ENCODE measurements around the gene GRWD1. TPM values are rescaled to one million over a fixed set of nuclear protein-coding genes. Genes with fewer than 3 reads are reported as not detected.
A peak's percentile ranks its signal among the peaks of the same experiment; 100 is the strongest.

The GRWD1 gene
- total RNA-seq, 1 donor from 2014 or later: 41.4 TPM

DNA sequence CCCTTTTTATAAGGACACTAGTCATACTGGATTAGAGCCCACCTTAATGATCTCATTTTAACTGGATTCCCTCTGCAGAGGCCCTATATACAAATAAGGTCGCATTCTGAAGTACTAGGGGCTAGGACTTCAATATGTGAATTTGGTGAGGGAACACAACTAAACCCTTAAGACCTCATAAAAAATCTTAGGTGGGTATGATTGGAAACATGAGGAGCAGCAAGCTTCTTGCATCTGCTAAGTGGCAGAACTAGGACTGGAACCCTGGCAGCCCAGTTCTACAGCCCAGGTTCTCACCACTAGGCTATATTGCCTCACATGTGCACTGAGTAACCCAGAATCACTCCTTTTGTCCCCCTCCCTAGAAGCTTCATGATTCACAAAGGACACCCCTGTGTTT lies 17.1 kb upstream of the GRWD1 start:
- DNase-seq: no peak

DNA sequence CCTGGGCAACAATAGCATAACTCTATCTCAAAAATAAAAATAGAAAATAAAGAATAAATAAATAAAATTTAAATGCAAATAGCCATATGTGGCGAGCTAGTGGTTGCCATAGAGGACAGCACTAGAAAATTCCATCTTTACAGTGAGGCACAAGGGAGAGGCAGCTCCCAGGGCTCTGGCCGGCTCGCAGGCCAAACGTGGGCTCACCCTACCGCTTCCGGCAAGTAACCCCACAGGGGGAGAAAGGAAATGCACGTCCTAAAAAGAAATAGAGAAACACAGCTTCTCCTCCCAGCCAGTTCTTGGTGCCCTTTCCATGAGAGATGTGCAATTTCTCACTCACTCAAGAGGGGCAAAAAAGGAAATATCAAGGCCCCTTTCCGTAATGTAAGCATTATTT lies 12.4 kb upstream of the GRWD1 start:
- no peak for DNase-seq

DNA sequence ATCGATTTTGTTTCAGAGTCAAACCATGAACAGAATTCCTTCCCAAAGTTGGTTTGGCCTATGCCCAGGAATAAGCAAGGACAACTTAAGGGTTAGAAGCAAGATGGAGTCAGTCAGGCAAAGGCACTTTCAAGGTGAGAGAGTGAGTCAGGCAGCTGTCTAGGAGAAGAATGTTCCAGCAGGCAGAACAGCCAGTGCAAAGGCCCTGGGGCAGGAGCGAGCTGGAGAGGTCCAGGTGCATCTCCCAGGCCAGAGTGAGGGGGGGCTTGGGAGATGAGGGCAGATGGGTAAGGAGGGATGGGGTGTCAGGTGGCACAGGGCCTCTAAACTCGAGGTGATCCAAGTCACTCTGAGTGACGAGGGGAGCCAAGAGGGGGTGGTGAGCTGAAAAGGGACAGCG lies 9.2 kb upstream of the GRWD1 start:
- DNase-seq: no peak

DNA sequence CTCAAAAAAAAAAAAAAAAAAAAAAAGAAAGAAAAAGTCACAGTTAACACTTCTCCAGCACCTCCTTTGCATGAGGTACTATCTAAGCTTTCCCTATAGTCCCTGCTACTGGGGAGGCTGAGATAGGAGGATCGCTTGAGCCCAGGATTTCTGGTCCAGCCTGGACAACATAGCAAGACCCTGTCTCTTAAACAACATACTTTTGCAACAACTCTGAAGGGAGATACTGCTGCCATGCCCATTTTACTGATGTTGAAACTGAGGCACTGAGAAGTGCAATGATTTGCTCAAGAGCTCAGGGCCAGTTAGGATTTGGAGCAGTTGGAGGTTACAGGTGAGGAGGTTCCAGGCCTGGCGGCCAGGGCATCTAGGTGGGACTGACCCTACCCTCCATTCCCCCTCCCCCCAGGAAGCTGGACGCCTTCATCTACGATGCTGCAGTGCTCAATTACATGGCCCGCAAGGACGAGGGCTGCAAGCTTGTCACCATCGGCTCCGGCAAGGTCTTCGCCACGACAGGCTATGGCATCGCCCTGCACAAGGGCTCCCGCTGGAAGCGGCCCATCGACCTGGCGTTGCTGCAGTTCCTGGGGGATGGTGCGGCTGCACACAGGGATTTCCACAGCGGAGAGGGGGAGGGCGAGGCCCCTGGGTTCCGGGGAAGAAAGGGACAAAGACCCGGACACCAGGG lies 4.3 kb upstream of the GRWD1 start:
- no peak for DNase-seq

DNA sequence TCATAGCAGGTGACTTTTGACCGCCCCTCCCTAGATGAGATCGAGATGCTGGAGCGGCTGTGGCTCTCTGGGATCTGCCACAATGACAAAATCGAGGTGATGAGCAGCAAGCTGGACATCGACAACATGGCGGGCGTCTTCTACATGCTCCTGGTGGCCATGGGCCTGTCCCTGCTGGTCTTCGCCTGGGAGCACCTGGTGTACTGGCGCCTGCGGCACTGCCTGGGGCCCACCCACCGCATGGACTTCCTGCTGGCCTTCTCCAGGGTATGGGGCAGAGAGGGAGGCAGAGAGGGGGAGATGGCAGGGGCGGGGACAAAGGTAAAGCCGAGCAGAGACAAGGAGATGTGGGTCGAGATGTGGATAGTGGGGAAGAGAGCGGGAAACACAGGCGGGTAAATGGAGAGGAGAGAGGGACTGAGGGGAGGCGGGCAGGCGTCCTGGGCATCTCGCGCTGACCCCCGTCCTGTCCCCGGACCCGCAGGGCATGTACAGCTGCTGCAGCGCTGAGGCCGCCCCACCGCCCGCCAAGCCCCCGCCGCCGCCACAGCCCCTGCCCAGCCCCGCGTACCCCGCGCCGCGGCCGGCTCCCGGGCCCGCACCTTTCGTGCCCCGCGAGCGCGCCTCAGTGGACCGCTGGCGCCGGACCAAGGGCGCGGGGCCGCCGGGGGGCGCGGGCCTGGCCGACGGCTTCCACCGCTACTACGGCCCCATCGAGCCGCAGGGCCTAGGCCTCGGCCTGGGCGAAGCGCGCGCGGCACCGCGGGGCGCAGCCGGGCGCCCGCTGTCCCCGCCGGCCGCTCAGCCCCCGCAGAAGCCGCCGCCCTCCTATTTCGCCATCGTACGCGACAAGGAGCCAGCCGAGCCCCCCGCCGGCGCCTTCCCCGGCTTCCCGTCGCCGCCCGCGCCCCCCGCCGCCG lies 3.4 kb upstream of the GRWD1 start:
- no peak for DNase-seq

DNA sequence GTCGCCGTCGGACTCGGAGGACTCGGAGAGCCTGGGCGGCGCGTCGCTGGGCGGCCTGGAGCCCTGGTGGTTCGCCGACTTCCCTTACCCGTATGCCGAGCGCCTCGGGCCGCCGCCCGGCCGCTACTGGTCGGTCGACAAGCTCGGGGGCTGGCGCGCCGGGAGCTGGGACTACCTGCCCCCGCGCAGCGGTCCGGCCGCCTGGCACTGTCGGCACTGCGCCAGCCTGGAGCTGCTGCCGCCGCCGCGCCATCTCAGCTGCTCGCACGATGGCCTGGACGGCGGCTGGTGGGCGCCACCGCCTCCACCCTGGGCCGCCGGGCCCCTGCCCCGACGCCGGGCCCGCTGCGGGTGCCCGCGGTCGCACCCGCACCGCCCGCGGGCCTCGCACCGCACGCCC lies 2.5 kb upstream of the GRWD1 start:
- peak; percentile 40 for DNase-seq

DNA sequence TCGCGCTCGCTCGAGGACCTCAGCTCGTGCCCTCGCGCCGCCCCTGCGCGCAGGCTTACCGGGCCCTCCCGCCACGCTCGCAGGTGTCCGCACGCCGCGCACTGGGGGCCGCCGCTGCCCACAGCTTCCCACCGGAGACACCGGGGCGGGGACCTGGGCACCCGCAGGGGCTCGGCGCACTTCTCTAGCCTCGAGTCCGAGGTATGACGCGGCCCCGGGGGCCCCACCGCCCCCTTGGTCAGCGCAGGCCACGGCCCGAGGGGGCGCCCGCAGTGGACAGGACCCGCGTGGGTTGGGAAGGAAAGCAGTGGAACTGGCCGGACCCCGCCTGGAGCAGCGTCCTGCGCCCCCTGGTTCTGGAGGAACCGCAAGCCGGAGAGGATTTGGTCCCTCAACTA lies 2.1 kb upstream of the GRWD1 start:
- DNase-seq: no peak

DNA sequence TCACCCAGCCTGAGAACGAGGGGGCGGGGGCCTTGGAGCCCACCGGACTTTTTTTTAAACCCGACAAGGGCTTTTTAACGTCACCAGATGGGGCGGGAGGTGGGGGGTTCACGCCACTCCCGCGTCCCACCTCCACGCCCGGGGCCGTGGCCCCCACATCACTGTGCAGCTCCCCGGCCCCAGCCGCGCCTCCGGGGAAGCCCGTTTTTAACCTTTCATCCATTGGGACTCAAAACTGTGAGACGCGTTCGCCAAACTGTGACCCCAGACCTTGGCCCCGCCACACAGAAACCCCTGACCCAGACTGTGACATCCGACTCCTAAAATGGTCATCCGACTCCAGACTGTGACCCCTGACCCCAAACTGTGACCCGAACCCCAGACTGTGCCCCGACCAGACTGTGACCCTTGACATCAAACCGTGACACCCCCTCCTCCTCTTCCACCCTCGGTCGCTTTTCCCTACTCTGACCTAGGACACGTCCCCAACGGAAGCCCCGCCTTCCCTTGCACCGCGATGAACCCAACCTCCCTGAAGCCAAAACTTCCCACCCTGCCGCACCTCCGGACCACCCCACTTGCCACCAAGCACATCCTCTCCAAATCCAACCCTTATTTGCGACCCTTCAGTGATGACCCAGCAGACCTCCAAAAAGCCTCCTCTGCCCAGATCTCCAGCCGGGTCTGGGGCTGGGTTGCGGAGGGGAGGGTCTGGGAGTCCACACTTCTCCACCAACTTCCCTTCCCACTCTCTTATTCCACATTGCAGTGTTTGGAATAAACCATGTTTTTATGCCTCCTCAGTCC lies 1.5 kb upstream of the GRWD1 start:
- no peak for DNase-seq

DNA sequence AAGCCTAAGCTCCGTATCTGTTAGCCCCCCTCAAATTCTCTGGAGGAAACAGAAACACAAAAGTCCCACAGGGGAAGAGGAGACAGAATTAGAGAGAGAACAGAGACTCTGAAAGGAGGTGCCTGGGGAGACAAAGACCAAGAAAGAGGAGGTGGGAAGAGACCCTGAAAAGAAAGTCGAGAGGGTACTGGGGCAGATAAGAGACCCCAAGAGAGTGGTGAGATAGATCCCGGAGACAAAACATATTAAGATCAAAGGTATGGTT lies 915 bp upstream of the GRWD1 start:
- peak; percentile 15 for DNase-seq

DNA sequence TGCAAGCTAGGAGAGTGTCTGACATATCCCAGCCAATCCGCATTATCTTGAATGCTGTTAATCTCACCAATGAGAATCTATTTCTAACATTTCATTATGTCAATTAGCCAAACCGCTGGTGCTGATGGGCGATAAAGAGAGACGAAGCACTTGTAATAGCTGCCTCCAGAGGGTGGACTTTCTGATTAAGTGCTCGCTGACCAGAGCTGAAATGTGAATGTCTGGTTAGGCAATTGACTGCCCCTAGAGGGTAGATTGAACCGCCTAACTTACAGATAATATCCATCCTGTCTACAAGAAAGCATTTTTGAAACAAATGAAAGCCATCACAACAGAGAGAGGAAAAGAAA lies 552 bp upstream of the GRWD1 start:
- DNase-seq: peak; percentile 93

DNA sequence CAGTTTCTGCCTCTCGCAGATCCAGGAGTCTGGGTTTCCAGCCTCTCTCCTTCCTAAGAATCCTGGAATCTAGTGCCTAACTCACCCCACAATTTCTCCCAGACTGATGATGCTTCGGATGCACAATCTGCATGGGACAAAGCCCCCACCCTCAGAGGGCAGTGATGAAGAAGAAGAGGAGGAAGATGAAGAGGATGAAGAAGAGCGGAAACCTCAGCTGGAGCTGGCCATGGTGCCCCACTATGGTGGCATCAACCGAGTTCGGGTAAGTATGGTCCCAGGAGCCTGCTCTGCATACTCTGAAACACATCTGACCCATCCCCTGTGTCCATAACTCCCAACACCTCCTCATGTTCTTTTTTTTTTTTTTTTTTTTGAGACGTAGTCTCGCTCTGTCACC lies 796 bp downstream of the GRWD1 start:
- no peak for DNase-seq

DNA sequence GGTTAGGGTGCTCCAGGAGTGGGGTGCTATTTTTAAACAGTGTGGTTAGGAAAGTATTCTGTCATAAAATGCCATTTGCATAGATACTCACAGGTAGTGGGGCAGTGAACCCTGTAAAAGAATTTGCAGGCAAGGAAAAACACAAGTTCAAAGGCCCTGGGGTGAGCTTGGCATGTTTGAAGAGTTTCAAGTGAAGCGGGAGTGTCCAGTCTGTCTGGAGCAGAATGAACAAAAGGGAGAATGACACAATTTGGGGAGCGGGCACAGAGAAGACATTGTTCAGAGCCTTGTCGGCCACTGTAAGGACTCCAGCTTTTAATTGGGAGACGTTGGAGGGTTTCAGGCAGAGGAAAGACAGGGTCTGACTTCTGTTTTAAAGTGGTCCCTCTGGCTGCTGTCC lies 2.8 kb downstream of the GRWD1 start:
- no peak for DNase-seq

DNA sequence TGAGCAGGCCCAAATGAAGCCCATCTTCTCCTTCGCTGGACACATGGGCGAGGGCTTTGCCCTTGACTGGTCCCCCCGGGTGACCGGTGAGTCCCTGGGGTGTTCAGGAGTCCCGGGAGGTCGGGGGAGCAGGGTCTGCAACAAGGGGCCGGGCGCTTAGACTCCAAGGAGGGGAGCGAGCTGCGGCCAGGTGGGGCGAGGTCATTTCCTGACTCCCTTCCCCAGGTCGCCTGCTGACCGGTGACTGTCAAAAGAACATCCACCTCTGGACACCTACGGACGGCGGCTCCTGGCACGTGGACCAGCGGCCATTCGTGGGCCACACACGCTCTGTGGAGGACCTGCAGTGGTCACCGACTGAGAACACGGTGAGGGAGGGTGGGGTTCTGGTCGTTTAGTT lies 4.7 kb downstream of the GRWD1 start:
- no peak for DNase-seq

DNA sequence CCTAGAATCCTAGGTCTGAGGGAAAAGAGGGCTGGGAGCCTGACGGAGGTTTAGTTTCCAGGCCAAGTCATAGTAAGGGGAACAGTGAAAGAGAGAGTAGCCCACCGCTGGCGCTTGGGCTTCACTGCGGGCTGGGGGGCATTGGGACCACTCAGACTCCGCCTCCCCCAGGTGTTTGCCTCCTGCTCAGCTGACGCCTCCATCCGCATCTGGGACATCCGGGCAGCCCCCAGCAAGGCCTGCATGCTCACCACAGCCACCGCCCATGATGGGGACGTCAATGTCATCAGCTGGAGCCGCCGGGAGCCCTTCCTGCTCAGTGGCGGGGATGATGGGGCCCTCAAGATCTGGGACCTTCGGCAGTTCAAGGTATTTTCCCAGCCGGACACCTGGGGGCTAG lies 5.1 kb downstream of the GRWD1 start:
- DNase-seq: no peak

DNA sequence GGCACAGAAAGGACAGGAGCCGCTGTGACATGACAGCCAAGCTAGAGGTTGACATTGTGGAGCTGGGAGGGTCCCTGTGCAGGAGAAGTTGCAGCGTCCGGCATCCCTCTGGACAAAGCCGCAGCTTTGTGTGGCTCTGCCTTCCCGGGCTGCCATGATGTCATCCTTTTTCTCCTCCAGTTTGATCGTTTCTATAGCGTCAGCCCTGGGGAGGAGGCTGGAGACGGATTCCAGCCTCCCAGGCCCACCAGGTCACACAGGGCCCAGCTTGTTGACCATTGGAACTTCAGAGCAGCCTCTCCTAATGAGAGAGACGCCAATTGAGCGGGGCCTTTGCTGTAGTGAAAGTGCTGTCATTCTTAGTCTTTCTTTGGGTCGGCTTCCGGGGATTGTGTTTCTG lies 5.8 kb downstream of the GRWD1 start:
- no peak for DNase-seq

DNA sequence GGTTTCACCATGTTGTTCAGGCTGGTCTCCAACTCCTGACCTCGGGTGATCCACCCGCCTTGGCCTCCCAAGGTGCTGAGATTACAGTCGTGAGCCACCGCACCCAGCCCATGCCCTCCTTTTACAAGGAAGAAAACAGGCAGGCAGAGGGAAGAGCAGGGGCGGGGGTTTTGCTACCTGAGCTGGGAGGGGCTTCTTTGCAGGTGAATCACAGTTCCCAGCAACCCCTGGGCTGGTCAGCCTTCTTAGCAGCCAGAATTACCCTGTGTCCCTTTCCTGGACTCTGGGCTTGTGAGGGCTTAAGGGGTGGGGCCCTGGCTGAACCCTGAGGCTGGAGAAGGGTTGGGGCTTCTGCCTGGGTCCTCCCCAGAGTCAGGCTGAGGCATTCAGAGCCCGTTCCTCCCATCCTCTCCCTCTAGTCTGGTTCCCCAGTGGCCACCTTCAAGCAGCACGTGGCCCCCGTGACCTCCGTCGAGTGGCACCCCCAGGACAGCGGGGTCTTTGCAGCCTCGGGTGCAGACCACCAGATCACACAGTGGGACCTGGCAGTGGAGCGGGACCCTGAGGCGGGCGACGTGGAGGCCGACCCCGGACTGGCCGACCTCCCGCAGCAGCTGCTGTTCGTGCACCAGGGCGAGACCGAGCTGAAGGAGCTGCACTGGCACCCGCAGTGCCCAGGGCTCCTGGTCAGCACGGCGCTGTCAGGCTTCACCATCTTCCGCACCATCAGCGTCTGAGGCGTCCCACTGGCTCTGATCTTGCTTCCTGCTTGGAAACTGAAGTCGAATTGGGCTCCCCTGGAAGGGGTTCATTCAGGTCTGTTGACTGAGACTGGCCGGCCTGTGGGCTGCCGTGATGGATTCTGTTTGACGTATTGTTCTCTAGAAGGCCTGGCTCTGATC lies 6.8 kb downstream of the GRWD1 start:
- DNase-seq: no peak

DNA sequence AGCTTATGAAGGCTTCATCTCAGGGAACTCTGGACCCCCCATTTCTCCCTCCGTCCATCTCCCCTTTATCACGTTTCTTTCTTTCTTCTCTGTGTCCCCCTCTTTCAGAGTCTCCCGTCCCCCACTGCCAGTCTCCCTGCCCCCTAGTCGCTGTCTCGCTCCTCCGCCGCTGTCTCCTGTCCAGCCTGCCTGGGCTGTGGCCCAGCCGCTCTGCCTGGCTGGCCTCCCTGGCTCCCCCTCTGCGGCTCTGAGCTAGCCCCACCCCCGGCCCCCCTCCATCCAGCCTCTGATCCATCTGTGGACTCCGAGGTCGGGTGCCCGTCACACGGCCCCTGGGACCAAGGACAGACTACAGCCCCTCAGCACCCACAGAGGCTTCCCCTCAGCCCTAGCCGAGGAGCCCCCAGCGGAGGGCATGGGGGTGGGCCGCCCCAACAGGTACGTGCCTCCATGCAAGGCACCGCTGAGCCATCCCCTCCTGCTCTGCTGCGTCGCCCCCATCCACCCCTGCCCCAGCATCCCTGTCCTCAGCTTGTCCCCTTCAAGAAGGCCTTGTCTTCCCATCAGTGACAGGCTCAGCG lies 8.5 kb downstream of the GRWD1 start:
- no peak for DNase-seq

DNA sequence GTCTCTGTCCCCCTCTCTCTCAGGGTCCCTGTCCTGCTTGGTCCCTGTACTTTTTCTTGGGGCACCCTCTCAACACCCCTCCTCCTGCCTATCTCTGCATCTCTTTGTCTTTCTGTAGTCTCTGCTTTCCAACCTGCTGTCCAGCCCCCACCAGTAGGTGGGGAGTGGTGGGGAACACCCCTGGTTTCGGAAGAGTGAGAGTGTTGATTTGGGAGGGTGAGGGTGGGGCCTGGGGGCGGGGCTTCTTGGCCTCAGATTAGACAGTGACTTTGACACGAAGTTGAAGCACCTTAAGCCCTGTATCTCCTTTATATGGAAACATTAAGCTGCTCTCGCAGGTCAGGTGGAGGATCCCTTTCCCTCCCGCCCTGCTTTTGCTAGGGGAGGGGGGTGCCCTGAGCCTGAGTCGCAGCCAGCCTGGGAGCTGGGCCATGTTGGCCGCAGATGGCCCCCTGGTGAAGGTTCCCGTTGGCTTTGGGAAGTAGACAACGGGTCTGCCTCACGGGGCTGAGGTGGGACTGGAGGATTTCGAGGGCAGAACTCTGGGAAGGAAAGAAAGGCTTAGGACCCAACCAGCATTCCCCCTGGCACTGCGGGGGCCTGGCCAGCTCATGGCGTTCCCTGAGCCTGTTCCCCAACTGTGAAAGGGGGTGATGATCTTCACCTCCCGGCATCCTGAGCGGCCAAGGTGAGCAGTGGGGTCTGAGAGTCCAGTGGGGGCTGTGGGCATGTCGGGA lies 9.6 kb downstream of the GRWD1 start, which contains the start of gene KCNJ14:
Gene KCNJ14 (plus strand): TSS at position 404 of the 737 bp plus-strand sequence. CDS start 6,151 bp downstream, outside the sequence.
- no peak for DNase-seq

DNA sequence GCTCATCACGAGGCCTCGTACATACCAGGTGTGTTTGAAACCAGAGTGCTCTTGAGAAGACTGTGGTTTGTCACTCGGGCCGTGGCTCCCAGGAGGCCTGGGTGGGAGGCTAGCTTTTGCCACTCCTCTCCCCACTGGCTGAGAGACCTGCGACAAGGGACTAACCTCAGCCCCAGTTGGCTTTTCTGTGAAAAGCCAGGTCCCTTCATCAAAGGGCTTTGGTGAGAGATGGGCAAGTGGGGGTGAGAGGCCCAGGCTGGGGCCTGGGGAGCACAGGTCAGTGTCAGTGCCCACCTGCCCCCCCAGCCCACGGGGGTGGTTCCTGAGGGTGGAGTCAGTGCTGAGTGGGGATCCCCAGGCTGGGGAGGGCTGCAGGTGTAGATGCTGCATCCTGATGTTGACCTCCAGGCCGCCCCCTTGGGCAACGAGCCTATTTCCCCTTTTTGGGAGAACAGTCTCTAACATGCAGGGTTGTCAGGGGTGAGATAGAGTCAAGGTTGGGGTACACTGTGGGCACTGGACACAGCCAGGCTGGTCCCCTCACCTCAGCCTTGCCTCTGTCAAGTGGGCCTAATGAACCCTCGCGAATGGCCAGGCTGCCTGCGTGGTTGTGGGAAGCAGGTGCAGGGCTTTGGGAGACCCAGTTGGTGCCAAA lies 10.3 kb downstream of the GRWD1 start:
- no peak for DNase-seq

DNA sequence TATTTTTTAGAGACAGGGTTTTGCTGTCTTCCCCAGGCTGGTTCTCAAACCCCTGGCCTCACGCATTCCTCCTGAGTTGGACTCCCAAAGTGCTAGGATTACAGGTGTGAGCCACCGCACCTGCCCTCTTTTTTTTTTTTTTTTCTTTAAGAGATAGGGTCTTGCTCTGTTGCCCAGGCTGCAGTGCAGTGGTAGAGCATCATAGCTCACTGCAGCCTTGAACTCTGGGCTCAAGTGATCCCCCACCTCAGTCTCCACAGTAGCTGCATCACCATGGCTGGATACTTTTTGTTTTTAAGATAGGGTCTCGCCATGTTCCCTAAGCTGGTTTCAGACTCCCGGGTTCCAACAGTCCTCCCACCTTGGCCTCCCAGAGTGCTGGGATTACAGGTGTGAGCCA lies 11.1 kb downstream of the GRWD1 start:
- DNase-seq: no peak

DNA sequence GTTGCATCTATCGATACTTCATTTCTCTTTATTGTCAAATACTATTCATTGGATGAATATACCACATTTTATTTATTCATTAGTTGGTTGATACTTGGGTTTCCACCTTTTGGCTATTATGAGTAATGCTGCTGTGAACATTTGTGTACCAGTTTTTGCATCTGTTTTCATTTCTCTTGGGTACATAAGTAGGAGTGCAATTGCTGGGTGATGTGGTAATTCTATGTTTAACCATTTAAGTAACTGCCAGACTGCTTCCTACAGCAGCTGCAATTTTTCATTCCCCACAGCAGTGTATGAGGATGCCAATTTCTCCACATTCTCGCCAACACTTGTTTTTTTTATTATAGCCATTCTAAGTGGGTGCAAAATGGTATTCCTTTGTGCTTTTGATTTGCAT lies 12.2 kb downstream of the GRWD1 start:
- no peak for DNase-seq
